HepG2 (cell line): Measurements from ENCODE around the gene RPL26. TPM values are rescaled to one million over a fixed set of nuclear protein-coding genes. Genes with fewer than 3 reads are reported as not detected.
A peak's percentile ranks its signal among the peaks of the same experiment; 100 is the strongest.

Experiments used
- ELF1 ChIP-seq: sonication (generic); formaldehyde crosslinking; IDR thresholded peaks from 2 replicates; pipeline ENCODE4 v1.4.0; 2020; ENCODE audit warnings: missing genetic modification reagents
- EP300 ChIP-seq, 3 experiments: sonication (generic) in 1 of 3; formaldehyde crosslinking in 1 of 3; IDR thresholded peaks; 2 replicates each; pipeline versions ENCODE4 v1.5.1 to v1.6.1; 2011 to 2020; ENCODE audit warnings: low read depth in 2 of 3, low read length in 2 of 3, borderline replicate concordance in 1 of 3, improper control_type of control experiment in 1 of 3, mild to moderate bottlenecking in 1 of 3, missing genetic modification reagents in 1 of 3, moderate library complexity in 1 of 3
- ETV6 ChIP-seq: sonication (generic); formaldehyde crosslinking; conservative IDR thresholded peaks from 2 replicates; pipeline ENCODE4 v1.4.0; 2020; ENCODE audit warnings: missing genetic modification reagents
- FOXA1 ChIP-seq, 2 experiments: fragments of 450-650 bp in 1 of 2; sonication (generic) in 1 of 2; formaldehyde crosslinking in 1 of 2; IDR thresholded peaks; 2 replicates each; pipeline versions ENCODE4 v1.4.0 to v1.6.1; 2016 to 2020; ENCODE audit warnings: missing genetic modification reagents in 1 of 2
- FOXO1 ChIP-seq: sonication (generic); formaldehyde crosslinking; IDR thresholded peaks from 2 replicates; pipeline ENCODE4 v1.4.0; 2020; ENCODE audit warnings: missing genetic modification reagents
- GTF3A ChIP-seq: sonication (generic); formaldehyde crosslinking; conservative IDR thresholded peaks from 2 replicates; pipeline ENCODE4 v1.4.0; 2020; ENCODE audit warnings: mild to moderate bottlenecking, missing genetic modification reagents
- MATR3 ChIP-seq: sonication (generic); formaldehyde crosslinking; IDR thresholded peaks from 2 replicates; pipeline ENCODE4 v1.4.0; 2020; ENCODE audit warnings: missing genetic modification reagents
- PRDM15 ChIP-seq: sonication (generic); formaldehyde crosslinking; IDR thresholded peaks from 2 replicates; pipeline ENCODE4 v1.4.0; 2020; ENCODE audit warnings: missing genetic modification reagents
- THAP7 ChIP-seq: sonication (generic); formaldehyde crosslinking; IDR thresholded peaks from 2 replicates; pipeline ENCODE4 v1.8.1; 2023; ENCODE audit warnings: mild to moderate bottlenecking, missing genetic modification reagents
- ZNF274 ChIP-seq: sonication (generic); formaldehyde crosslinking; IDR thresholded peaks from 2 replicates; pipeline ENCODE4 v1.5.1; 2020; ENCODE audit warnings: mild to moderate bottlenecking, missing genetic modification reagents
- ZNF660 ChIP-seq: sonication (generic); formaldehyde crosslinking; IDR thresholded peaks from 2 replicates; pipeline ENCODE4 v1.5.1; 2020; ENCODE audit warnings: mild to moderate bottlenecking, low read depth, missing genetic modification reagents, borderline replicate concordance
- ZNF891 ChIP-seq: sonication (generic); formaldehyde crosslinking; IDR thresholded peaks from 2 replicates; pipeline ENCODE4 v1.5.0; 2020; ENCODE audit warnings: mild to moderate bottlenecking, missing genetic modification reagents
- polyA plus RNA-seq, 8 experiments: library from polyadenylated mRNA; depleted of rRNA in 3 of 8; stranded (reverse) in 7 of 8; unstranded in 1 of 8; fragments of >200 nt; fragmentation: Illumina TruSeq in 4 of 8; extraction: Trizol in 4 of 8; gene quantifications; 2 replicates each; pipeline versions ENCODE4 v1.2.1 to v1.2.3, GENCODE V29; 2011 to 2016; ENCODE audit warnings: low read depth in 4 of 8, missing spikeins in 1 of 8, mixed read lengths in 1 of 8; ENCODE audit not compliant: insufficient read depth in 1 of 8
- total RNA-seq, 5 experiments: library from RNA; depleted of rRNA; stranded (reverse); fragments of >200 nt; fragmentation: Illumina TruSeq; extraction: Trizol; gene quantifications; 2 replicates each; pipeline ENCODE4 v1.2.3, GENCODE V29; 2016; ENCODE audit warnings: low read depth in 1 of 5
- TF ChIP-seq, protein P1 (sequence below): sonication (generic); formaldehyde crosslinking; IDR thresholded peaks from 2 replicates; pipeline ENCODE4 v1.4.0; 2020; ENCODE audit warnings: mild to moderate bottlenecking, missing genetic modification reagents
- TF ChIP-seq, protein P2 (sequence below): sonication (generic); formaldehyde crosslinking; IDR thresholded peaks from 2 replicates; pipeline ENCODE4 v1.4.0; 2020; ENCODE audit warnings: low read depth, missing genetic modification reagents
- TF ChIP-seq, protein P3 (sequence below): sonication (generic); formaldehyde crosslinking; IDR thresholded peaks from 2 replicates; pipeline ENCODE4 v1.5.0; 2020; ENCODE audit warnings: mild to moderate bottlenecking, missing genetic modification reagents

Gene RPL26
- total and polyA plus RNA-seq, 2 of the 13 experiments (the other 11 are each of a cell fraction or from before 2014, with no cell fraction given), result 2,817 to 3,529 TPM

GRCh38 chr17:8409966-8410882 lies 27.2 kb upstream of the RPL26 start (continued):
- 0 out of 2 replicates have a peak, but pooled peaks have one; percentile 41 for TF ChIP-seq FOXO1 (CRISPR knock-in tag)
- TF ChIP-seq ZNF891 (CRISPR knock-in tag), result no peak
- TF ChIP-seq ZNF660 (CRISPR knock-in tag), result no peak
- TF ChIP-seq EP300 (IDR thresholded peaks at IDR 0.05; ENCODE audit: low read depth in 2 of 2, low read length in 2 of 2), result no peak
- peak; percentile 27; the same call in 1 of the 2 replicates for TF ChIP-seq EP300 (CRISPR knock-in tag; IDR thresholded peaks at IDR 0.05; ENCODE audit: borderline replicate concordance)
- TF ChIP-seq, protein P1, sequence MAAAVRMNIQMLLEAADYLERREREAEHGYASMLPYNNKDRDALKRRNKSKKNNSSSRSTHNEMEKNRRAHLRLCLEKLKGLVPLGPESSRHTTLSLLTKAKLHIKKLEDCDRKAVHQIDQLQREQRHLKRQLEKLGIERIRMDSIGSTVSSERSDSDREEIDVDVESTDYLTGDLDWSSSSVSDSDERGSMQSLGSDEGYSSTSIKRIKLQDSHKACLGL (CRISPR knock-in tag), result no peak
- TF ChIP-seq, protein P2, sequence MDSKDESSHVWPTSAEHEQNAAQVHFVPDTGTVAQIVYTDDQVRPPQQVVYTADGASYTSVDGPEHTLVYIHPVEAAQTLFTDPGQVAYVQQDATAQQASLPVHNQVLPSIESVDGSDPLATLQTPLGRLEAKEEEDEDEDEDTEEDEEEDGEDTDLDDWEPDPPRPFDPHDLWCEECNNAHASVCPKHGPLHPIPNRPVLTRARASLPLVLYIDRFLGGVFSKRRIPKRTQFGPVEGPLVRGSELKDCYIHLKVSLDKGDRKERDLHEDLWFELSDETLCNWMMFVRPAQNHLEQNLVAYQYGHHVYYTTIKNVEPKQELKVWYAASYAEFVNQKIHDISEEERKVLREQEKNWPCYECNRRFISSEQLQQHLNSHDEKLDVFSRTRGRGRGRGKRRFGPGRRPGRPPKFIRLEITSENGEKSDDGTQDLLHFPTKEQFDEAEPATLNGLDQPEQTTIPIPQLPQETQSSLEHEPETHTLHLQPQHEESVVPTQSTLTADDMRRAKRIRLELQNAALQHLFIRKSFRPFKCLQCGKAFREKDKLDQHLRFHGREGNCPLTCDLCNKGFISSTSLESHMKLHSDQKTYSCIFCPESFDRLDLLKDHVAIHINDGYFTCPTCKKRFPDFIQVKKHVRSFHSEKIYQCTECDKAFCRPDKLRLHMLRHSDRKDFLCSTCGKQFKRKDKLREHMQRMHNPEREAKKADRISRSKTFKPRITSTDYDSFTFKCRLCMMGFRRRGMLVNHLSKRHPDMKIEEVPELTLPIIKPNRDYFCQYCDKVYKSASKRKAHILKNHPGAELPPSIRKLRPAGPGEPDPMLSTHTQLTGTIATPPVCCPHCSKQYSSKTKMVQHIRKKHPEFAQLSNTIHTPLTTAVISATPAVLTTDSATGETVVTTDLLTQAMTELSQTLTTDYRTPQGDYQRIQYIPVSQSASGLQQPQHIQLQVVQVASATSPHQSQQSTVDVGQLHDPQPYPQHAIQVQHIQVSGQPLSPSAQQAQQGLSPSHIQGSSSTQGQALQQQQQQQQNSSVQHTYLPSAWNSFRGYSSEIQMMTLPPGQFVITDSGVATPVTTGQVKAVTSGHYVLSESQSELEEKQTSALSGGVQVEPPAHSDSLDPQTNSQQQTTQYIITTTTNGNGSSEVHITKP, result no peak
- TF ChIP-seq GTF3A (CRISPR knock-in tag), result no peak
- no peak for TF ChIP-seq PRDM15 (CRISPR knock-in tag)
- TF ChIP-seq MATR3 (CRISPR knock-in tag), result no peak
- peak; percentile 47 for TF ChIP-seq ELF1 (CRISPR knock-in tag)
- TF ChIP-seq, protein P3, sequence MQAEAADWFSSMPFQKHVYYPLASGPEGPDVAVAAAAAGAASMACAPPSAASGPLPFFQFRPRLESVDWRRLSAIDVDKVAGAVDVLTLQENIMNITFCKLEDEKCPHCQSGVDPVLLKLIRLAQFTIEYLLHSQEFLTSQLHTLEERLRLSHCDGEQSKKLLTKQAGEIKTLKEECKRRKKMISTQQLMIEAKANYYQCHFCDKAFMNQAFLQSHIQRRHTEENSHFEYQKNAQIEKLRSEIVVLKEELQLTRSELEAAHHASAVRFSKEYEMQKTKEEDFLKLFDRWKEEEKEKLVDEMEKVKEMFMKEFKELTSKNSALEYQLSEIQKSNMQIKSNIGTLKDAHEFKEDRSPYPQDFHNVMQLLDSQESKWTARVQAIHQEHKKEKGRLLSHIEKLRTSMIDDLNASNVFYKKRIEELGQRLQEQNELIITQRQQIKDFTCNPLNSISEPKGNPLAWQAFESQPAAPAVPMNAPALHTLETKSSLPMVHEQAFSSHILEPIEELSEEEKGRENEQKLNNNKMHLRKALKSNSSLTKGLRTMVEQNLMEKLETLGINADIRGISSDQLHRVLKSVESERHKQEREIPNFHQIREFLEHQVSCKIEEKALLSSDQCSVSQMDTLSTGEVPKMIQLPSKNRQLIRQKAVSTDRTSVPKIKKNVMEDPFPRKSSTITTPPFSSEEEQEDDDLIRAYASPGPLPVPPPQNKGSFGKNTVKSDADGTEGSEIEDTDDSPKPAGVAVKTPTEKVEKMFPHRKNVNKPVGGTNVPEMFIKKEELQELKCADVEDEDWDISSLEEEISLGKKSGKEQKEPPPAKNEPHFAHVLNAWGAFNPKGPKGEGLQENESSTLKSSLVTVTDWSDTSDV (CRISPR knock-in tag), result no peak
- TF ChIP-seq ETV6 (CRISPR knock-in tag), result 0 out of 2 replicates have a peak, but pooled peaks have one; percentile 30
- no peak for TF ChIP-seq ZNF274 (CRISPR knock-in tag)
- no peak for TF ChIP-seq FOXA1 (IDR thresholded peaks at IDR 0.05)
- peak; percentile 20; the same call in 1 of the 2 replicates for TF ChIP-seq FOXA1 (CRISPR knock-in tag; IDR thresholded peaks at IDR 0.05)
- no peak for TF ChIP-seq THAP7 (CRISPR knock-in tag)
